Measurements from ENCODE around the gene MRGPRF.

The MRGPRF gene

GRCh38 chr11:69050592-69051380 is 37.7 kb upstream of the MRGPRF start:
- no peak overlapping the region for H3K4me3 ChIP-seq (ENCODE audit: low read depth, low read length)

DNA sequence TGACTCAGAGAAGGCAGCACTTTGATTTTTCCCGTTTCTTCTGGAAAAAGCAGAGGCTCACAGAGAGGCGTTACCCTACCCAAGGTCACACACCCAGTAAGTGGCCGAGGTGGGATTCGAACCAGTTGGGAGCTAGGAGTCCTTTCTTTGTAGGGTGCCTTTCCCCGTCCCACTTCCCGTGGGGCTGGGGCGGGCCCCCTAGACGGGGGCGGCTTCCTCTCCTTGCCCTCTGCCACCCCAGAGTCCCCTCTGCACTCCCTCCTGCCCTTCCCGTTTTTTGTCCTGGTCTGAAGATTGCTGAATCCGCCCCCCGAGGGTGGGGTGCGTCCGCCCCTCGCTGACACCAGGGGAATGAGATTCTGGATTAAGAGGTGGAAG is 36.4 kb upstream of the MRGPRF start:
- peak overlapping the region; percentile 64 for H3K4me3 ChIP-seq (ENCODE audit: low read depth, low read length)

DNA sequence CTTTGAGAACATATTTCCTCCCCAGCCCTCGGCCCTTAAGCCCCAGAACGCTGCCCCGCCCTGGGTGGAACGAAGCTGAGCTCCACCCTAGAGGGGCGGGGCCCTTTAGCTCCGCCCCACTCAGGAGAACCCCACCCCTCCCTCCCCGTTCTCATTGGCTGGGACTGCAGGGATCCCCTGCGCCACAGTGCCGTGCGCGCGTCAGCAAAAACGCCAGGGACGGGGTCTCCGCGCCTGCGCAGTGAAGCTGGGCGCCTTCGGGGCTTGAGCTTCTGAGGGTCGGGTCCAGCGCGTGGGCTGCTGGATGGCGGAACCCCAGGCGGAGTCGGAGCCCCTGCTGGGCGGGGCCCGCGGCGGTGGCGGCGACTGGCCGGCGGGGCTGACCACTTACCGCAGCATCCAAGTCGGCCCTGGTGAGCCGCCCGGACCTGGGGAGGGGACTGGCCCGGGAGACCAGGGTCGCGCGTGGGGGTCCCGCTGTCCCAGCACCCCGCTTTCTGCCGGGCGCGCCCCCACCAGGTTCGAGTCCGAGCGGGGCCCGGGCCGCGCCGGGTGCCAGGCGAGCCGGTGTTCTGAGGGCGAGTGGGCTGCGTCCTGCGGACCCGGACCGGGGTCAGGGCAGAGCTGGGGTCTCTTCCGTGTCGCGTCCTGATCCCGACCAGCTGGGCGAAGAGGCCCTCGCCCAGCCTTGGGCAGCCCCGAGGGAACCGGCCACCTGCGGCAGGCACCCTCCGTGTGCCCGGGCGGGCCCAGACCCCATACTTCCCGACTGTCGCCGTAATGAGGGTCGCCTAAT is 35.8 kb upstream of the MRGPRF start, which contains the start of gene TPCN2:
TSS of gene TPCN2 (plus strand) at position 239 of the 796 bp plus-strand sequence. CDS start at position 305, 66 bp downstream.
- H3K4me3 ChIP-seq (ENCODE audit: low read depth, low read length): peak within 1 kb of the TSS; percentile 64

GRCh38 chr11:69048031-69048693 is 35.1 kb upstream of the MRGPRF start:
- H3K4me3 ChIP-seq (ENCODE audit: low read depth, low read length): no peak overlapping the region

- H3K4me3 ChIP-seq (ENCODE audit: low read depth, low read length): no peak overlapping the region
Observed at GRCh38 chr11:69044111-69045013, 31.3 kb upstream of the MRGPRF start.

DNA sequence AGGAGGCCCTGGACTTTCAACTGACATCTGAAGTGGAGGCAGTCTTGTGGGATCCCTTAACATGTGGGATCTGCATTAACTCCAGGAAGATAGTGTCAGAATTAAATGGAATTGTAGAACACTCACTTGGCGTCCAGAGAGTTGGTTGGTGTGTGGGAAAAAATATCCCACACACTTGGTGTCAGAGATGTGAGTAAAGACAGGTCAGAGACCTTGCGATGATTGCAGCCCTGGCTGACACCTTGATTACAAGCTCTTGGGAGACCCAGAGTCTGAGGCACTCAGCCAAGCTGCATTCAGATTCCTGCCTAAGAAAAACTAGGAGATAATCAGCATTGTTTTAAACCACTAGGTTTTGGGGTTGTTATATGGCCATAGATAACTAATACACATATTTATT is 28.5 kb upstream of the MRGPRF start:
- H3K4me3 ChIP-seq (ENCODE audit: low read depth, low read length): no peak overlapping the region

DNA sequence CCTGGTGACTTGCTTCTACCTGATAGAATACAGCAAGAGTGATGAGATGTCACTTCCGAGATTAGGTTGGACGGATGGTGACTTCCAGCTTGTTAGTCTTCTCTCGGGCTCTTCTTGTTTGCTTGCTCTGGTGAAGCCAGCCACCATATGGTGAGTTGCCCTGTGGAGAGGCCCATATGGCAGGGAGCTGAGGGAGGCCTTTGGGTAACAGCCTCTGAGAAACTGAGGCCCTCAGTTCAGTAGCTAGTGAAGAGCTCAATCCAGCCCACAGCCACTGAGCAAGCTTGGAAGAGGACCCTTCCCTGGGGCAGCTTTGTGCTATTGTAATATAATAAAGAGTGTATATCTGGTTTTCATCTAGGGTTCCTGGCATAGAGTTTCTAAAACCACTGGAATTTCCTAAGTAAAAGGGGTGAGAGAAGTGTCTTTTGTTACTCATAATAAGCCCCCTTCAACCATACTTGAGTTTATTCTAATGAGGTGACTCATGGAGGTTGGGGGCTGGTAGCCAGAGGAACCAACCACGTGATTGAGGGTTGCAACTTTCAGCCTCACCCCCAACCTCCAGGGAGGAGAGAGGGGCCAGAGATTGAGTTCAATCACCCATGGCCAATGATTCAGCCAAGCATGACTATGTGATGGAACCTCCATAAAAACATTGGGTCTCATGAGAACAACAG is 27.7 kb upstream of the MRGPRF start:
- no peak overlapping the region for H3K4me3 ChIP-seq (ENCODE audit: low read depth, low read length)

DNA sequence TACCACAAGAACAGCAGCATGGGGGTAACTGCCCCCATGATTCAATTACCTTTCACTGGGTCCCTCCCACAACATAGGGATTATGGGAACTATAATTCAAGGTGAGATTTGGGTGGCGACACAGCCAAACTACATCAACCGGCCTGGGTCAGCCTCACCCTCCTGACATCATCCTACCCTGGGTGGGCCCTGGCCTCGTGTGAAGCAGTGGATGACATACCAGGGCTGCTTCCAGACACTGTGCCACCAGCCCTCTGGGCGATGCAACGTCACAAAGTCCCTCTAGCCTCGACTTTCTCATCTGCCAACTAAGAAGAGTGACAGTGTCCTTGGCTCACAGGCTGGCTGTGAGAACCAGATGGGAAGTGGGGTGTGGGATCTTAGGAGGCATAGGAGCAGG is 27.0 kb upstream of the MRGPRF start:
- H3K4me3 ChIP-seq (ENCODE audit: low read depth, low read length): no peak overlapping the region

DNA sequence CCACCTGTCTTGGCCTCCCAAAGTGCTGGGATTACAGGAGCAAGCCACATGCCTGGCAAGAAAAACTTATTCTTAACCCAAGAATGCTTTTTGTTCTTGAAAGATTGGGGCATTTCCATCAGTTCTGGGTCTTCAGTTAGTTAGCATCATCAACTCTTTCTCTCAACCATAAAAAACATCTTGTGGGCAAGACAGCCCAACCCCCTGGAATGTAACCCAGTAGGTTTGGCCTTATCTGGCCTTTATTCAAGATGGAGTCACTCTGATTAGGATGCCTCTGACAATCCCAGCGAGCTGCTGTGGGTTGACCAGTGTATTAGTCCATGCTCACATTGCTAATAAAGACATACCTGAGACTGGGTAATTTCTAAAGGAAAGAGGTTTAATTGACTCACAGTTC is 26.5 kb upstream of the MRGPRF start:
- H3K4me3 ChIP-seq (ENCODE audit: low read depth, low read length): no peak overlapping the region

DNA sequence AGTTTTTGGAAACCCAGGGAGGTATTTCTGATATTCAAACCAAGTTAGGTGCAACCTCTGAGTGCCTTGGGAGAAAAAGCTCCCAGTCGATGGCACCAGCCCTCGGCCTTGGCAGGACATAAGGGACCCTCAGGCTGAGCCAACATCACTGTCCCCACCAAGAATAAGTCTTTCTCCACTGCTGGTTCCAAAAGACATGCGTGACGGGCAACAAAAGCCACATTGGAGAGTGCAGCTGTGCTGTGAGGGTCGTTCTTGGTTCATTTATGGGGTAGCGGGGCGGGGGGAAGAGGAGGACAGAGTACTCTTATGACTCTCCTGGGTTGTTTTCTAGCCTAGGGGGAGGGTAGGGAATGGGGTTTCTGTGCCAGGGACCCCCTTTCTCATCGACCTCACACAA is 24.5 kb upstream of the MRGPRF start:
- no peak overlapping the region for H3K4me3 ChIP-seq (ENCODE audit: low read depth, low read length)

GRCh38 chr11:69037074-69037473 is 24.0 kb upstream of the MRGPRF start:
- no peak overlapping the region for H3K4me3 ChIP-seq (ENCODE audit: low read depth, low read length)

GRCh38 chr11:69035946-69036340 is 22.9 kb upstream of the MRGPRF start:
- no peak overlapping the region for H3K4me3 ChIP-seq (ENCODE audit: low read depth, low read length)

DNA sequence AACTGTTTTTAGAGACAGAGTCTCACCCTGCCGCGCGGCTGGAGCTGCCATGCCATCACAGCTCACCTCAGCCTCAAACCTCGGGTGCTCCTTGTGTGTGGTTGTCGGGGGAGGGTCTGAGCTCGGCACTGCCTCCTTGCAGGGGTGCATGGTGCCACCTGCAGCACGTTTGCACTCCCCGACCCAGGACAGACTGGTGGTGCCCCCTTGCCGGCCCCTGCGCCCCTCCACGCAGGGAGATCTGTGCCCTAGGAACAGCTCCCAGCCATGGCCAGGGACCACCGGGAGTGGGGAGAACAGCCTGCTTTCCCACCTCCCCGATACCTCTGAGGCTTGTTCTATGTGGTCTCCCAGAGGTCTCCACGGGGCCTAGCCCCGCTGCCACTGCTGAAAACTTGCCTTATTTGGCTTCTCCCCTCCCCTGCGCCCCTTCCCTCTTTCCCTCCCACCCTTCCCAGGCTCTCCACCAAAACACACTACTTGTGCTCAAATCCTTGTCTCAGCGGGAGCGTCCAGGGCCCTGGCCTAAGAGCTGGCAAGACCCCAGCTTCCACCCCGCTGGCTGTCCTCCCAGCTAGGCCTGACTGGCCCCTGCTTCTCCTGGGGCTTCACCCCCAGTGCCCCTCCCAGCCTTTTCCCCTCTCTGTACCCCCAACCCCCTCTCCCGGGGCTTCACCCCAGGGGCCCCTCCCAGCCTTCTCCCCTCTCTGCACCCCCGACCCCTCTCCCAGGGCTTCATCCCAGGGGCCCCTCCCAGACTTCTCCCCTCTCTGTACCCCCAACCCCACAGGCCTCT is 22.3 kb upstream of the MRGPRF start:
- no peak overlapping the region for H3K4me3 ChIP-seq (ENCODE audit: low read depth, low read length)

- H3K4me3 ChIP-seq (ENCODE audit: low read depth, low read length): no peak overlapping the region
Observed at GRCh38 chr11:69034123-69034867, 21.2 kb upstream of the MRGPRF start.

DNA sequence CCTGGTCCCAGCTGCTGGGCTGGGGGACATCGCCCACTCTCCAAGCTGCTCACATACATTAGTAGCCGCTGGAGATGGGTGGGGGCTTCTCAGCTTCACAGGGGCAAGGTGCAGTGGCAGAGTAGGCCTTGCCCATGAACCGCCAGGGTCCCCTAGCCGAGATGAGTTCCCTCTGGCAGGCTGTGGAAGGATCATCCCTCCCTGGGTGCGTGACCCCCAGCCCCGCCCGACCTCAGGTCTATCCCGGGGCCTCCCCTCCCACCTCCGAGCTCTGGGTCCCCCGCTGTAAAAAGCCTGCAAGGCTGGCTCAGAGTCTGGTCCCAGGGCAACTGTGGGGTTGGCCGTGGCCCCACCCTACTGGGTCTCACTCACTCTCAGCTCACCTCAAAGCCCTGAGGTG is 20.4 kb upstream of the MRGPRF start:
- H3K4me3 ChIP-seq (ENCODE audit: low read depth, low read length): no peak overlapping the region

- H3K4me3 ChIP-seq (ENCODE audit: low read depth, low read length): no peak overlapping the region
Observed at GRCh38 chr11:69032833-69033232, 19.8 kb upstream of the MRGPRF start.

DNA sequence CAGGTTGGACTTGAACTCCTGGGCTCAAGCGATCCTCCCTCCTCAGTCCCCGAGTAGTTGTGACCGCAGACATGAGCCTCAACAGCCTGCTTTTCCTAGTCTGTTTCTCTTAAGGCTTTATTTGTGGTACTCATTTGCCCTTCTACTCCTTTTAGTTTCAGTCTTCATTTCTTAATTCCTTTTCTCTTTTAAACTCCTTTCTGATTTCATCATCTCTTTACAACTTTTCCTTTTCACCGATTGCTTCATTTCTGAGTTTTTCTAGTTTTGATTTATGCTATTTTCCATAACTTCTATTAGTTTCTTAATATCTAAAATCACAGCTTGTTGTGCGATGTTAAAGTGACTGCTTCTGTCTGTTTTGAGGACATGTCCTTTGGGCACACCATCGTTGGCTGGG is 17.3 kb upstream of the MRGPRF start:
- H3K4me3 ChIP-seq (ENCODE audit: low read depth, low read length): no peak overlapping the region

DNA sequence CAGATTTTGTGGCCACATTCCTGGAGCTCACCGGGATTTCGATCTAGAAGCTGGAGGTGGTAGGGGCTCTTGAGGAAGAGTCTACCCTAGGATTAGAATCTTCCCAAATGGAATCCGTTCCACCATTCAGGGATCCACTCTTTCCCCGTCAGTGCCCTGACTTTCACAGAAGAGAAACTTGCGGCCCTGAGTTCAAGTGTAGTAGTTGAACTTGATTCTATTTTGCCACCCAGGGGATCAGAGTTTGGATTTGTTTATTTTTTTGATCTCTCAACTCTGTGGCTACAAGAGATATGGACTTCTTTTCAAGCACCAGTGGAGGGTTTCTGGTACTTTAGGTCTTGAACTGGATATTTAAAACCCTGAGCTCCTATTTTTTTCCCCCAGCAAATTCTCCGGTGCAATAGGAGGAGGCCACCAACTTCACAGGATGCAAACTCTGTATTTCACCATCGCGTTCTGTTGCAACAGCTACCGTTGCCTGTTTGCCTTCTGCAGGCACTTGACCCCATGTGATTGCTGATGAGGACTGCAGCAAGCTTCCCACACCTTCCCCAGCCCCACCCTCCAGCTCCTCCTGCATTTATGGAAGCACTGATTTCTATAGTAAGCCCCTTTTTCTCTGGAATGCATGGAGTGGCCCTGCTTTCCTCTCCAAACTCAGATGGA is 14.8 kb upstream of the MRGPRF start:
- no peak overlapping the region for H3K4me3 ChIP-seq (ENCODE audit: low read depth, low read length)

Measured in iPS-11a (cell line).